SK-N-MC (cell line): Measurements from ENCODE around the gene CBX6.
A peak's percentile ranks its signal among the peaks of the same experiment; 100 is the strongest.

Experiments
- DNase-seq: peaks from one replicate; pipeline ENCODE4 v3.0.0-alpha.2; 2011; ENCODE audit warnings: low read depth, low spot score
- H3K27ac ChIP-seq: fragments of 200-600 bp; sonication (generic); 2 replicates; pipeline ENCODE4 v1.5.1; 2016; ENCODE audit warnings: mixed run types
- H3K36me3 ChIP-seq: fragments of 200-600 bp; sonication (generic); 2 replicates; pipeline ENCODE4 v1.6.1; 2017; ENCODE audit warnings: antibody characterized with exemption, low read length, mixed read lengths; ENCODE audit not compliant: insufficient read depth
- H3K4me3 ChIP-seq: fragments of 200-600 bp; sonication (generic); 2 replicates; pipeline ENCODE4 v1.5.1; 2016
- H3K9ac ChIP-seq: fragments of 200-600 bp; sonication (generic); 2 replicates; pipeline ENCODE4 v1.8.0; 2017; ENCODE audit warnings: mixed run types, mixed read lengths; ENCODE audit not compliant: insufficient read length
- H3K9me3 ChIP-seq: fragments of 200-600 bp; sonication (generic); 2 replicates; pipeline ENCODE4 v1.6.1; 2017; ENCODE audit warnings: low read depth, mild to moderate bottlenecking, antibody characterized with exemption, low read length, moderate library complexity, mixed read lengths
- EZH2 ChIP-seq: fragments of 200-600 bp; sonication (generic); IDR thresholded peaks from one replicate; pipeline ENCODE4 v1.6.1; 2017; ENCODE audit warnings: antibody characterized with exemption
- FOXP2 ChIP-seq: optimal IDR thresholded peaks from 2 replicates; pipeline ENCODE3; 2011; ENCODE audit warnings: mild to moderate bottlenecking, moderate library complexity; ENCODE audit not compliant: insufficient read depth; ENCODE audit errors: extremely low read length, control extremely low read depth
- POLR2AphosphoS5 ChIP-seq: IDR thresholded peaks from 2 replicates; pipeline ENCODE4 v1.6.1; 2012; ENCODE audit warnings: mild to moderate bottlenecking, low read depth, low read length, borderline replicate concordance

CBX6 gene

GRCh38 chr22:38870312-38870741 lies 1.7 kb downstream of the CBX6 start:
- Histone ChIP-seq H3K9me3 (no peaks in the 10 kb centered on the region), H3K4me3 (peak overlapping the region; percentile 87), H3K27ac (peak overlapping the region; percentile 93), H3K9ac (peak overlapping the region; percentile 92), H3K36me3 (peaks cover 53% of the 10 kb centered on the region)
- peak; percentile 45 for DNase-seq
- TF ChIP-seq POLR2AphosphoS5, result no peak
- TF ChIP-seq EZH2, result no peak
- TF ChIP-seq FOXP2, result no peak

GRCh38 chr22:38869663-38870062 lies 2.4 kb downstream of the CBX6 start:
- Histone ChIP-seq H3K9ac (peak overlapping the region; percentile 57), H3K36me3 (peaks cover 60% of the 10 kb centered on the region), H3K4me3 (peak overlapping the region; percentile 87), H3K9me3 (no peaks in the 10 kb centered on the region), H3K27ac (peak overlapping the region; percentile 77; the same call in 1 of the 2 replicates)
- DNase-seq, result no peak
- TF ChIP-seq FOXP2 (no peak), POLR2AphosphoS5 (no peak), EZH2 (no peak)

- DNase-seq, result no peak
- no peaks in the 10 kb centered on the region for H3K9me3 ChIP-seq
- H3K27ac ChIP-seq, result peak overlapping the region; percentile 69; the same call in 1 of the 2 replicates
- no peak overlapping the region for H3K9ac ChIP-seq
- TF ChIP-seq POLR2AphosphoS5 (peak; percentile 58; the same call in 1 of the 2 replicates), FOXP2 (no peak), EZH2 (no peak)
- peaks cover 60% of the 10 kb centered on the region for H3K36me3 ChIP-seq
- H3K4me3 ChIP-seq, result peak overlapping the region; percentile 32; the same call in 1 of the 2 replicates
Measured at GRCh38 chr22:38868886-38869381, 3.1 kb downstream of the CBX6 start.

GRCh38 chr22:38868286-38868721 lies 3.7 kb downstream of the CBX6 start:
- TF ChIP-seq FOXP2, result no peak
- TF ChIP-seq POLR2AphosphoS5, result no peak
- no peak for TF ChIP-seq EZH2
- Histone ChIP-seq H3K4me3 (no peak overlapping the region), H3K9ac (peak overlapping the region; percentile 37), H3K27ac (peak overlapping the region; percentile 62), H3K36me3 (peaks cover 60% of the 10 kb centered on the region), H3K9me3 (no peaks in the 10 kb centered on the region)
- DNase-seq, result no peak

- no peak overlapping the region for H3K4me3 ChIP-seq
- H3K27ac ChIP-seq, result peak overlapping the region; percentile 62
- peak overlapping the region; percentile 3 for H3K9ac ChIP-seq
- H3K36me3 ChIP-seq, result peaks cover 60% of the 10 kb centered on the region
- DNase-seq, result no peak
- no peaks in the 10 kb centered on the region for H3K9me3 ChIP-seq
- TF ChIP-seq FOXP2, result no peak
- TF ChIP-seq POLR2AphosphoS5, result 0 out of 2 replicates have a peak, but pooled peaks have one; percentile 25
Measured at GRCh38 chr22:38867471-38868285, 4.3 kb downstream of the CBX6 start.

- Histone ChIP-seq H3K9me3 (no peaks in the 10 kb centered on the region), H3K4me3 (no peak overlapping the region), H3K36me3 (peaks cover 60% of the 10 kb centered on the region), H3K27ac (peak overlapping the region; percentile 62; the same call in 1 of the 2 replicates), H3K9ac (no peak overlapping the region)
- TF ChIP-seq FOXP2, result no peak
- no peak for TF ChIP-seq EZH2
- TF ChIP-seq POLR2AphosphoS5, result no peak
- no peak for DNase-seq
Measured at GRCh38 chr22:38867124-38867455, 4.9 kb downstream of the CBX6 start.

GRCh38 chr22:38866399-38867123 lies 5.5 kb downstream of the CBX6 start:
- no peak overlapping the region for H3K27ac ChIP-seq
- DNase-seq, result no peak
- TF ChIP-seq FOXP2, result no peak
- TF ChIP-seq EZH2, result no peak
- TF ChIP-seq POLR2AphosphoS5, result no peak
- H3K4me3 ChIP-seq, result no peak overlapping the region
- no peak overlapping the region for H3K9ac ChIP-seq
- no peaks in the 10 kb centered on the region for H3K9me3 ChIP-seq
- H3K36me3 ChIP-seq, result peaks cover 60% of the 10 kb centered on the region

- Histone ChIP-seq H3K4me3 (no peak overlapping the region), H3K36me3 (peaks cover 59% of the 10 kb centered on the region), H3K9ac (no peak overlapping the region), H3K9me3 (no peaks in the 10 kb centered on the region), H3K27ac (peak overlapping the region; percentile 76)
- no peak for DNase-seq
- no peak for TF ChIP-seq POLR2AphosphoS5
- no peak for TF ChIP-seq EZH2
- TF ChIP-seq FOXP2, result no peak
Measured at GRCh38 chr22:38866024-38866398, 6.0 kb downstream of the CBX6 start.
